ENCODE results near the gene STXBP4. TPM values are rescaled to one million over a fixed set of nuclear protein-coding genes. Genes with fewer than 3 reads are reported as not detected.
A peak's percentile ranks its signal among the peaks of the same experiment; 100 is the strongest.

Gene STXBP4
- polyA plus RNA-seq, 1 donor = 22.1 TPM

DNA sequence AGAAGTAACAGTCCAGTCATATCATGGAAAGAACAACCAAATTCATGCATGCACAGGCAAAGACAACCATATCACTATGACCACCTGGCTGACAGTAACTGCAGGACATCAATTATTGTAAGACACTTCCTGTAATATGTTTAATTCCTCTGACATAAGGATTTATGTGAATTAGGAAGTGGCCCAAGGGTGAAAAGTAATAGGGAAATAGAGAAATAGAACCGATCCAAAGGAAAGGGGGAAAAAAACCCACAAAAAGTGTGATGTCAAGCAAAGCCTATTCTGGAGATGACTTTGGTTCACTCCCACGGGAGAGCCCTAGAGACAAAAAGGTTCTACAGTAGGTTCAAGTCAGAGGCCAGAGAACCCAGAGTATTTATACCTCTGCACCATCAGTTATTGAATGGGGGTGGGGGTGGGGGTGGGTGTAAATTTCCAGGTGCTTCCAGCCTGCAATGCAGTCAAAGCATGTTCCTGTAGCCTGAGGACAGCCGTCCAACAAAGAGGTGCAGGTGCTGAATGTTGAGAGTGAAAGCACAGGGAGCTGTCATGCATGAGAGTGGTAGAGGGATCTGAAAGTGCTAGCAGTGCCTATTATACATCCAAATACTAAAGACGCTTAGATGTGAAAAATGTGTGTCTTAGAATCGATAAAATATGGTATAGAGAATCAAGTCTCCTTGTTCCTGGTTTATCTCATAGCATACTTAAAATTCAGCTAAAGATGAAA is 200.6 kb downstream of the STXBP4 start:
- DNase-seq = no peak

DNA sequence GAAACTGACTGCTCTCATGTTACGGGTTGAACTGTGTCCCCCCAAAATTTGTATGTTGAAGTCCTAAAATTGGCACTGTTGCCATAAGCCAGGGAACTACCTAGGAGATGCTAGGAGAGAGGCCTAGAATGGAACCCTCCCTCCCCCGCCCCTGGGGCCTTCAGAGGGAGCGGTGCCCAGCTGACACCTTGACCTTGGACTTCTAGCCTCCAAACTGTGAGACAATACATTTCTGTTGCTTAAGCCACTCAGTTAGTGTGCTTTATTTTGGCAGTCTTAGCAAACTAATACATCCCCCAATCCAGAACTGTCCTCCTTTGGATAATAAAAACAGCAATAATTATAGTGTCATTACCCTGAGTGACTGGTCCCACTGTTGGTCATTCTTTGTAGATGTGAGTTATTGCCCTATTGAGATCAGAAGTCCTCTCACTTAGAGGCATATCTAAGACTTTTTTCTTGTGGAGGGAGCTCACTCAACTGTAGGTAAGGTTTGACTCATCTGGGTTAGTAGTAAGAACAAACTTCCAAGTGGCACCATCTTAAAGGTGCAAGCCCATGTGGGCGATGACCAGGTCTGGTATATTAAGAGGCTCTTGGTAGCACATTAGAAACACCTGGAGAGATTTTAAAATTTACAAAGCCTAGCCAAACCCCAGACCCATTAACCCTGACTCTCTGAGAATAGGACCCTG is 203.2 kb downstream of the STXBP4 start:
- no peak for DNase-seq

DNA sequence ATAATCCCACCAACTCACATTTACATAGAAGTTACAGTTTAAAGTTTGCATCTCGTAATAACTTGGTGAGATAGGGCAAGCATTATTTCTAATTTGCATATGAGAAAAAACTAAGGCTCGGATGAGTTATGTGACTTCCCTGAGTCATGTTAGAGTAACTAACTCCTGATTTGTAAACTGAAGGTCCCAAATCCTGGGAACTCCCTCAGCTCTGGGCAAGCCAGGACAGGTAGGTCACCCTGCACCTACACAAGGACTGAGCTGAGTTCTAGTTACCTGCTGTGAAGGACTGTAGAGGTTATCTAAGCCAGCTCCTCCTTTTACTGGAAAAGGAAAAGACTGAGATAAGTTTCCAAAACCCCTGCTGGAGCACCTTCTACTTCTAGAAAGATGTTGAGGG is 204.0 kb downstream of the STXBP4 start:
- DNase-seq = no peak

DNA sequence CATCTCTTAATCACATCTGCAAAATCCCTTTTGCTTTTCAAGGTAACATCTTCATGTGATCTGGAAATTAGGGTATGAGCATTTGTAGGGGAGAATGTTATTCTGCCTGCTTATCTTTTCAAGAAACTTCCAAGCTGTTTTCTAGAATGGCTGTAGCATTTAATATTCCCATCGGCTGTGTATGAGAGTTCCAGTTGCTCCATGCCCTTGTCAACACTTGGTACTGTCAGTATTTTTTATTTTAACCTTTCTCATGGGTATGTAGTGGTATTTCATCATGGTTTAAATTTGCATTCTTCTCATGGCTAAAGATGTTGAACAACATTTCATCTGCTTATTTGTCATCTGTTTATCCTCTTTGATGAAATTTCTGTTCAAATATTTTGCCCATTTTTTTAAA is 205.6 kb downstream of the STXBP4 start:
- no peak for DNase-seq

DNA sequence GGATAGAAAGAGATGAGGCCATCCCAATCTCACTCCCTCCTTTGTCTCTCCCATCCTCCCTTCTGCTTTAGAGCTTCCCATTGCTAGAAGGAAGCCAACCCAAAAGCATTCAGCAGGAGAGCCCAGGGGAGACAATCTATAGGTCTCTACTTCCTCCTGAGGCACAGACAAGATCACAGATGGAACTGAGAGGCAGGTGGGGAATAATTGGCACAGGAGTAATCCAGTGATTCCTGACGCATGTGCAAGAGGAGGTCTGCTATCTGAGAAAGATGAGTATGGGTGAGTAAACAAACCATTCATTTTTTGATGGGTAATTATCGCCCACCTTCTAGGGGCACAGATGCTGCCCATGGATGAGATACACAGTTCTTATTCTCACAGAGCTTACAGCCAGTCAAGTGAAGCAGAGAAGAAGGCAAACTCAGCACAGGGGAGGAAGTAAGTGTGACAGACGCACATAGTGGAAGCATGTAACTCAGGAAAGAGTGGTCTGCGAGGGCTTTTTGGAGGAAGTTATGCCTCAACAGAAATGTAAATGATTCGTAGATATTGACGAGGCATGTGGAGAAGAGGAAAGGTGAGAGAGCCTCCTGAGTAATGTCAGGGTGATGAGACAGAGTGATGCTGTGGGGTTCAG is 207.3 kb downstream of the STXBP4 start:
- no peak for DNase-seq

DNA sequence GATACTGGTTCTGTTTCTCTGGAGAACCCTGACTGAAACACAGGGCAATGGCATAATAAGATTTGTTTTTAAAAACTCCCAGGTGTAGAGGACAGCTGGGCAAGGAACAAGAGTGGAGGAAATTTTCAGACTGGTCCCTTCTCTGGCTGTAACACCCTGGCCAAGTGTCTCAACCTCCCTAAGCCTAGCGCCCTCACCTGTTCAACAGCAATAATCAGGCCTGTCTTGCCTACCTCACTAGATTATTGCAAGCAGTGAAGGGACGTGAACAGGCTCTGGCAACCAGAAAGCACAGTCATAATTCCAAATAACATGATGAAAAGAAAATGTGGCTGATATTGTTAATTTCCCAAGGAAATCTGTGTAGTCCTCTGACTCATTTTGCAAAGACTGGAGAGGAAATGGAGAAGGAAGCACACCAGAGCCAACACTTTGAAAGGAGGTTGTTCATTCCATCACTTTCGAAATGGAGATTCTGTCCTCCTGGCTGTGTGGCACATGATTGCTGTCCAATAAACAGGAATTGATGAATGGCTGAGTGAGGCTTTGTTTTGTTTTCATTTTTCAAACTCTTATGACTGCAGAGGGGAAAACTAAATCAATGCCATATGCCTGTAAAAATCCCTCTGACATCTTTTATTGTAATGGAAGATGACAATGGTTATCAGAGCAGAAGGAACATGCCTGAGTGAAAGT is 208.7 kb downstream of the STXBP4 start:
- DNase-seq = no peak

DNA sequence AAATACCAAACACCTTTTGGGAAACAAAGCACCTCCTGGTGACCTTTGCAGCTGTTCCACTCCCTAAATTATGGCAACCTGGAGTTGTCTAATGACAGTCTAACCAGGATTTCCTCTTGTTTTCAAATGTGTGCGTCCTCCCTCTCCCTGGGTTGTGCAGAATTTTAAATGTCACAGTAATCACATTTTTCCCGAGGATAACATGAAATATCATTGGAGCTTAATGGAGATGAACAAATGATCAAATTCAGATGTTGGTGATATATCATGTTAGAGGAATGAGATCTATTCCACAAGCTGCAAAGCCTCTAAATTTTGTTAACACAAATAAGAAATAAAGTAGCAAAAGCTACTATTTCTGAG is 209.3 kb downstream of the STXBP4 start:
- no peak for DNase-seq

DNA sequence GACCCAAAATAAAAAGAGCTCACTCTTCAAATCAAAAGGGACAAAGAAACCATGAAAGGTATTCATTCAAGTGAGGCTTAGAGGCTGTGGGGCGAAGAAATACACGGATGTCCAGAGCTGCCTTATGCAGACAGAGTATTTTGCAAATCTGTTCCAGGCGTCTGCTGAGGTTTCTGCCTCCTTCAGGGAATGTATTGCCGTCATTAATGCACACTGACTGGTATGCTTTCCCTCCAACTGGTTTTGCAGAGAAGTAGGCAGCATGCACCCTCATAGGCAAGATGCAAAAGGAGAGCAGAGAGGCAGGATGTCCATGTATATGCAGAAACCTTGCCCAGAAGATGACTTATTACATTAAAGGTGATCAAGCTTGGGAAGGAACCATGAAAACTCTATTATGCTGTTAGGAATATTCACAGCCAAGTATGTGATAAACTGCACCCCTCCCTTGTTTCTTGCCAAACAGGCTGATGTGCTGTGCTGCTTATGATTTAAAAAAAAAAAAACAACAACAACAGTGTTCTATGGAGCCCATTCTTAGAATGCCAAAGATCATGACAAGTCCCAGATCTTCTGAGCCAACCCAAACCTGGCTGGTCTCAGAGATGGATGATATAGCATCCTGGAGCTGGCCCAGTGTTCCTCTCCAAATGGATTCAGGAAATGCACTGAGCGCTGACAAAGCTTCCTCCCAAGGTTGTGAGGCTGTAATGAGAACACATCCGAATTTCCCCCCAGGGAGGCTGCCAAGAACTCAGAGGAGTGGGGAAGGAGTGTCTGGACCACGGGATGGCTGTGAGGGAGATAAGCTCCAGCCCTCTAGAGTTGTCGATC is 218.6 kb downstream of the STXBP4 start:
- no peak for DNase-seq

DNA sequence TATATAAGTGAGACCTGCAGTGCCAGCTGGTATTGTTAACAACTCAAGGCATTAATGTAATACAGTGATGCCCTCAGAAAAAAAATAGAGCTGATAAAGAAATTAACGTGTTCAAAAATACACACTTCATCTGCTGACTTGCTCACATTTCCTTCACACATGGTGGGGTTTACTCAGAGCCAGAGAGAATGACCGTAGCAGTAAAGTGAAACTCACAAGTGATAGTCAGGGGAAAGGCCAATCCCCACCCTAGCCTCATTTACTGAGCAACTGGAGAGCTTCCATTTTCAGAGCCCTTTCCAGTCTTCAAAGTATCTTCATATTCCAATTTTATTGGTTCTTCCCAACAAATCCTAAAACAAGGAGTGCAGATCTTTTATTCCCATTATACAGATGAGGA is 222.2 kb downstream of the STXBP4 start:
- DNase-seq = no peak

DNA sequence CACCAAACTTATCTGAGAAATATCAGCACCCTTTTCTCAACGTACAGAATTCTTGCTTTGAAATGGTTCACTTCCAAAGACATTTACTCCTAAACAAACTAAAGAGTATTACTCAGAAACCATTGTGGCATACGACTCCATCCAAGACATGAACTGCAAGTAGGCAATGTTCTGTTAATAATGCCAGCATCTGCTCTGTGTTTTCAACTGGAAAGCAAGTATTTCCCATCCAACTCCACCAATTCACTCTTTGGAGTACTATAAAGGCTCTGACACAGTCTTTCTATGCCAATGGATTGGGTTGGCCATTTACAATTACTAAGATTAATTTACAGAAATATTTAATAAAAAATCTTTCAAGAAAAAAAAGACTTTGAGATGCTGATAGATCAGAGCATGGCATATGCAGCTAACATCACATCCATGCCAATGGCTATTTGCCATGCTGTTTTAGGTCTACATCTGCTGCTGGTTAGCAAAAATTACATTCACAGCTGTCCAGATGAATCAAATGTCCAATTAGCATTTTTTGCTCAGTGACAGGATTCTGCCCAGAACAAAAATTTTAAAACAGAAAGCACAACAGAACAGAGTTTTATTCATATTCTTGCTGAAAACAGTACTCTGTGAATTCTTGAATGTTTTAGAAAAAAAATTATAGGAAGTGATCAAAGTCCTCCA is 230.3 kb downstream of the STXBP4 start:
- DNase-seq = no peak

DNA sequence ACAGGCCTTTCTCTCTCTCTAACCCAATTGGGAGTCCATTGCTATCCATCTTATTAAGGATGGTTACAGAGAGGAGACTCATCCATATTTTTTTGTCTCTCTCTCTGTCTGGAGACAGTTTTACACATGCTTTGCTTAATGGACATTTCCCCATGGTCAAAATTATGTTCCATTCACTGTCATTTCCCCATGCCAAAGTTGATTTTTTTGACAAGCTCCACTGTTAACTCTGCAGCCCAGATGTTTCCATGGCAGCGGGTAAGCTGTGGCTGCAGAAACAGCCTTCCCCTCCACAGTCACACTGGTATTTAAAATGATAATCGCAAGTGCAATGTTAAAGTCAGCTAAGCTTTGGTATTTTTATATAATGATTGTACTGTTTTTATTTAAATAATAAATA is 232.3 kb downstream of the STXBP4 start:
- DNase-seq = no peak

DNA sequence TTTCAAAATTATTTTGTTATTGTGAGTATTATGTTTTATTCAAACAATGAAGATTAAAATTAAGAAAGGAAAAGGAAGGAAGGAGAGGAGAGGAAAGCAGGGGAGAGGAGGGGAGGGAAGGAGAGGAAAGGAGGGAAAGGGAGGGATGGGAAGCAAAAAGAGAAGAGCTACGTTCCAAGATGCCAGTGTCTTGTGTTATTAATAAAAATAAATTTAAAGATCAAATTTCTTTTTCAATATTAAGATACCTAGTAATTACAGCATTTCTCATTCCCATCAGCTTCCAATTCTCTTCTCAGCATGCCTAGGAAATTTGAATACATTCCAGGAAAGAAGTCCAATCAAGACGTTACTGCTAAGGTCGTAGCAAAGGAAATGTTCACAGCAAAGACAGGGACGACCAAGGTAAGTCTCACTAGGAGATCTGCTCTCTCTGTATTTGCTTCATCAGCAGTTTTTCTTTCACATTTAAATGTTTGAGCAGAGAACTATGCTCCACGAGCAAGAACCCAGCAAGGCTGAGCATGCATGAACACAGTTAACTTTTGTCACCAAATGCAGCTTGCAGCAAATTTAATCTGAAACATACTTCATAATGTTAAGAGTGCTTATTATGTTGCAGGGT is 232.9 kb downstream of the STXBP4 start:
- DNase-seq = no peak

DNA sequence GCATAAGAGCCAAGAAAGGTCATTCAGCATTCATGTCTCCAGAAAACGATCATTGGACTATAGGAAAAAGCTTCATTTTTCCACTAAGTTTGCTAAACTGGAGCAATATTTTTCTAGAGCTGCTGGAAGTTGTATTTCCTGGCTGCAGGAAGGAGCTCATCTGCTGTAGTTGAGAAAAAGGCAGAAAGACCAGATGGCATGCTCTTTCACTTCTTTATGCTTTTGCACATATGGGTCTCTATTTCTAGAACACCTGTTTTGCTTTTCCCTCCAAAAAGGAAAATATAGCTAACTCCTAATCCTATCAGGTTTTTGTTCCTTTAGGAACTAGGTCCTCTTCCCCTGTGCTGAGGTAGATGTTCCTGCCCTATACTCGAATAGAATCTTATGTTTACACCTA is 234.3 kb downstream of the STXBP4 start:
- DNase-seq = no peak

DNA sequence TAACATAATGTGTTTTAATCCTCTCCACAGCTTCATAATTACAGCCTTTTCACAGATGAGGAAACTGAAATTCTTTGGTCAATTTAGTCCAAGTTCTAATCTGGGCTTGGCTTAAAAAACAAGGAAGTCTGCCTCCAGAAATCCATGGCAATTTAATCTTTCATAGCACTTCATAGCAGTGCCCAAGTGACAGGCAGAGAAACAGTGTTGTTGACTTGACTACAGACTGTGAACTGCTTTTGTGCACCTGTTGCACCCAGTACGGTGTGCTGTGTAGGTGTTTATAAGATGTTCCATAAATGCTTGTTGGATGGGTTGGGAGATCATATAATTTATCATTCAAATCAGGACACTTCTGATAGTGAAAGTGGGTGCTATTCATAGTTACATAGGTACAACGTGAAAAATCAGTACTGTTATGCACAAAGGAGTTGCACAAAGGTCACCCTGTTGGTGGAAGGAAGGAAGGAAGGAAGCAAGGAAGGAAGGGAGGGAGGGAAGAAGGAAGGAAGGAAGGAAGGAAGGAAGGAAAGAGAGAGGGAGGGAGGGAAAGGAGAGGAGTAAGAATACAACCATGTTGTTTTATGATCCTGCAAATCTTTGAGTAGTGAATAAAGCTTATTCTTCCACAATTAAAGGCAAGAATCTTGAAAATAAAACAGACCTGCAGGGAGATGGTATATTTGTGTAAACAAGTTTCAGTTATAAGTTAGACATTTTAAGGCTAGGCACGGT is 239.7 kb downstream of the STXBP4 start:
- no peak for DNase-seq

DNA sequence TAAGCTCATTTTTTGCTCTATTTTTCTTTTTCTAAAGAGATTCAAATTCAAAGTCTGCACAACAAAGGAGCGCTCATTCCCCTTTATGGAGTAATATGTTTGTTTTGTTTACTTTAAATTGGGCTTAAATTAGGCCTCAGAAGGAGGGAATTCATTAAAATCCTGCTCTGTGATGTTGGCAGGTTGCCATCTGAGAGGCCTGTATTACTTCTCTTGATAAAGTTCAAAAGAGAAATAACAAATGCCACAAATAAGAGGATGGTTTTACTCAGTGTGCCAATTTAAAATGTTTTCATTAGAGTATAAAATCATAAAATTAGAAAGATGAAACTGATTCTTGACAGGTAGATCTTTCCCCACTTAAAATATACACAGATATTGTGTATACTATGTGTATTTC is 241.7 kb downstream of the STXBP4 start:
- peak; percentile 11 for DNase-seq

DNA sequence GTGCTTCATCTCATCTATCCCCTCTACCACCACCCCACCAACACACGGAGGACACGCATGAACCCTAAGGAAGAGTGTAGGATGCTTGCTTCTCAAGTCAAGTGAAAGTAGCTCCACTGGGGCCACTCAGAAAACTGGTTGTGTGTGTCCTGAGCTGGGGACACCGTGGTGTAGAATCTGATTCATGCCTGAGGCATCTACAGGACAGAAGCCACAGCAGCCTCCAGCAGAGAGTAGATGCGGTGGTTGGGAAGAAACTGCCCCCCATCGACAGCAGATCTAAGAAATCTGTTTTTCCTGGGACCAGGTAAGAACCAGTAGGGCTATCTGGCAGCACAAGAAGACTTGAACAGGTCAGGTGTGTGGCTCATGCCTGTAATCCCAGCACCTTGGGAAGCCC is 244.3 kb downstream of the STXBP4 start:
- DNase-seq = no peak

DNA sequence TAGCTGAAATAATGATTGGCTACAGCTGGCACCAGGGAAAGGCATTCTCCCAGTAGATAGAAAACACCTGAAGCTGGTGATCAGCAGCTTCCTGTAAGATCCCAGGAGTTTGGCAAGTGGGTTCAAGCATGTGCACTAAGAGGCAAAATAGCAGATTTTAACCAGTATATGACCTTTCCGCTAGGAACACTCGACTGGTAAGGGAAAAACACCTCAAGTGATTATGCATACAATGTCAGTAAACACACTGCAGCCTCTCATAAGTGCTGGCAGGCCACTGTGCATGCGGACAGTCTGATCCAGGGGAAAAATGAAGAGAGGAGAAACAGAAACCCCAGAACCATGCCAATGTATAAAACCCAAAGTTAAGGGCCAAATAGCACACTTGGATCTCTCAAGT is 247.1 kb downstream of the STXBP4 start:
- DNase-seq = no peak

DNA sequence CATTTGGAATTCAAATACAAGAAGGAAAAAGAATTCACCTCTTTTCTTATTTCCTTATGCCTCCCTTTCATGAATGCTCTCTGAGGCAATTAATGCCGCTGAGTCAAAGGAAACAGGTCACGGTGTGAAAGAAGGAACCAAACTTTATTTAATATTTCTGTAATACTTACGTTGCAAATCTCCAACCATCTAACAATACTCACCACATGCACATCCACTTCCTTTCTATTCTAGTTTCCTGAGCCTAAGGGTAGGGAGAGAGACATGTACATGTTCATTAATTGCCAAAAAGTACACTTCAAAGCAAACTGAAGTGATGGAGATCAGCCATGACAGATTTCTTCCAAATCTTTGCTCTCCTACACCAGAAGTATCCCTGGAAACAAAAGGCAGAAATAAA is 248.3 kb downstream of the STXBP4 start:
- DNase-seq = no peak

DNA sequence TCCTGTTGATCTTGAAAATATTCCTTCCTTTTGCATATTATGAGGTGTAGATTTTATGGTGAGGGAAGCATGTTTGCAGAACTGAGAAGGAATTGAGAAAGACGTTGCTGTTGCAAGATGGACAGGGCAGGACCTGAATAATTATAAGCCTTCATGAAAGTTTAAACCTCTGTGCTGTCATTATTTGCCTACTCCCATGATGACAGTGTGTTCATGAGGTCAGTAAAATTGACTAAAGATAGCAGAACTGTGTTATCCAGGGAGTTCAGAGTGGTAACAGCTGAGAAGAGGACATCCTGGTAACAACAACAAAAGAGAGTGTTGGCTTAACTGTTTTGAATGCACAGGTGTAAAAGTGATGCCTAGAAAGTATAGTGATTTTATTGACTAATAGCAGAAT is 250.9 kb downstream of the STXBP4 start:
- DNase-seq = no peak

DNA sequence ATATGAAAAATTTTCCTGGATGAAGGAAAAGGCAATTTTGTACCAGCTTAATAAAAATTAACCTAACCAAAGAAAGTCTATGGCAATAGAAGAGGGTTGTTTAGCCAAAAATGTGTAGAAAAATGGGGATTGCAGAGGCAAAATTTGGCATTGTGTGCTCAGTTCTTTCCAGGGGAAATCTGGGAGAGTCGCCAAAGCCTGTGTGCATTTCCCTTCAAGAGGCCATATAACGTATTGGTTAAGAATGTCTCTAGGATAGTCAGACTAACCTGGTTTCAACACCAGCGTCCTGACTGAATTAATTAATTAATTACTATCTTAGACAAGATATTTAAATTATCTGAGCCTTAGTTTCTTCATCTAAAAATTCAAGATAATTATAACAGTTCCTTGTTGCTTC is 251.4 kb downstream of the STXBP4 start:
- DNase-seq = no peak

Data from left kidney (tissue), 2 donors.